NB4 (cell line): ENCODE results near the gene ENTPD3.

Experiments used
- CTCF ChIP-seq: IDR thresholded peaks from one replicate; pipeline ENCODE4 v1.5.1; 2012; ENCODE audit warnings: low read depth, low read length
- MAX ChIP-seq: IDR thresholded peaks from 2 replicates; pipeline ENCODE4 v1.6.1; 2011; ENCODE audit warnings: low read depth, low read length
- MYC ChIP-seq: IDR thresholded peaks from 2 replicates; pipeline ENCODE4 v1.6.1; 2011; ENCODE audit warnings: low read depth, low read length
- POLR2A ChIP-seq: IDR thresholded peaks from 2 replicates; pipeline ENCODE4 v1.6.1; 2011; ENCODE audit warnings: mild to moderate bottlenecking; ENCODE audit not compliant: insufficient read length; ENCODE audit errors: extremely low read depth

- TF ChIP-seq CTCF (no peak), MAX (no peak), POLR2A (no peak), MYC (no peak)
These were observed 90.7 kb downstream of the ENTPD3 start for GRCh38 chr3:40477666-40478065.
